HG03442 (cell line): ENCODE results near the gene RBFA.

Experiments
- ATAC-seq: cut with Tn5 transposase; IDR thresholded peaks from one replicate; pipeline ENCODE4 v1.9.1; 2021; ENCODE audit warnings: mild to moderate bottlenecking, moderate library complexity; ENCODE audit not compliant: unreplicated experiment

Gene RBFA

DNA sequence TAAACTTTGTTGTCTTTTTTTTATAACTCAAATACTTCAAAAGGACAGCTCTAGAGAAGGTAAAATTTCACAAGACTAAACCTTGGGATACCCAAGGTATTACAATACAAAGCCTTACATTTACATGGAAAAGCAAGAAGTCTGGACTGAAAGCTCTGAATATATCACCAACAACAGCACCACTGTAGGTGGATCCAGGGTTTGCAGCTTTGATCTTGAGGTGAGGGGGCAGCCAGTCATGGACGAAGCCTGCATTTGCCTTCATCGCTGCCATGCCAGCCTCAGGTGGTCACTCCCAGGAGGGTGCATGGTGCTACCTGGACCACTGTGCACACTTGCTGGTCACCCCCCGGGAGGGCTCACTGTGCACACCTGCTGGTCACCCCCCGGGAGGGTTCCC, 36.6 kb downstream of the RBFA start:
- ATAC-seq, result no peak

DNA sequence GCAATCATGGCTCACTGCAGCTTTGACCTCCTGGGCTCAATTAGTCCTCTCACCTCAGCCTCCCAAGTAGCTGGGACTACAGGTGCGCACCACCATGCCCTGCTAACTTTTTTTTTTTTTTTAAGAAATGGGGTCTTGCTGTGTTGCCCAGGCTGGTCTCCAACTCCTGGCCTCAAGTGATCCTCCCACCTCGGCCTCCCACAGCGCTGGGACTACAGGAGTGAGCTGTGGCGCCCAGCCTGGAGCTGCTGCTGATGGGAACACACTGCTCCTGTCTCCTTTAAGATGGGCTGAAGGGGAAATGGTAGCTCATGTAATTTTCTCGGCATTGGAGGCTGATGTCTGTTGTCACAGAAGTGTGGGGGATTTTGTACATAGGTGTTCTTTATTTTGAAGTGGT, 39.9 kb downstream of the RBFA start:
- ATAC-seq, result no peak

DNA sequence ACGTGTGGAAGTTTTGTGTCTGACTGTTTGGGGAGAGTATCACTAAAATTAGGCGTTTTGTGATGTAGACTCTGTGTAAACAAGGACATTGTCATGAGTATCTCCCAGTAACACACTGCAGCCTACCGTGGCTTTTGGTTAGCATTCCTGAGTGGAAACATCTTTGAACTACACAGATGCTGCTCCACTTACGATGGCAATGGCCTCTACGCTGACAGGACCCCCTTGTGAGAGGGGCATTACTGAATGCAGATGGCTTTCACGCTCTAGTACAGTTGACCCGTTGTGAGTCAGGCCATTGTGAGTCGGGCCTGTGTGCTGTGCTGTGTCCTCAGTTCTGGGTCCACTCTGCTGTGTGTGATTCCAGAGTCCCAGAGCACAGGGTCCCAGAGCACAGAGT, 40.5 kb downstream of the RBFA start:
- ATAC-seq, result no peak

DNA sequence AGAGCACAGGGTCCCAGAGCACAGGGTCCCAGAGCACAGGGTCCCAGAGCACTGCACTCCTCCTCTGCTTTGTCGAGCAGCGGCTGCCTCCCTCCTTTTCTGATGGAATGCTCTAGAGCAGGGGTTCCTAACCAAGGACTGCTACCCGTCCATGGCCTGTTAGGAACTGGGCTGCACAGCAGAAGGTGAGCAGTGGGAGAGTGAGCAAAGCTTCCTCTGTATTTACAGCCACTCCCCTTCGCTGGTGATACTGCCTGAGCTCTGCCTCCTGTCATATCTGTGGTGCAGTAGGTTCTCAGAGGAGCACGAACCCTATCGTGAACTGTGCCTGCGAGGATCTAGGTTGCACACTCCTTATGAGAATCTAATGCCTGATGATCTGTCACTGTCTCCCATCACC, 41.7 kb downstream of the RBFA start:
- ATAC-seq, result no peak

DNA sequence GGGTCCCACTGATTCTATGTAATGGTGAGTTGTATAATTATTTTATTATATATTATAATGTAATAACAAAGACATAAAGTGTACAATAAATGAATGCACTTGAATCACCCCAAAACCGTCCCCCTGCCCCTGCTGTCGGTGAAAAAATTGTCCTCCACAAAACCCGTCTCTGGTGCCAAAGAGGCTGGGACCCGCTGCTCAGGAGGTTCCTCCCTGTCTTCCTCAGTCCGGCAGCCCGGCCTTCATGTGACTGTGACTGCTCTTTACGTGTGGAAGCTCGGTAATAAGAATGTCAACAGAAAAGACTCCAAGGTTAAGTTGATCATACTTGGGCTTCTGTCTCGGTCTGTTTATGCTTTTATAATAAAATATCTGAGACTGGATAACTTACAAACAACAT, 42.1 kb downstream of the RBFA start:
- ATAC-seq, result no peak

DNA sequence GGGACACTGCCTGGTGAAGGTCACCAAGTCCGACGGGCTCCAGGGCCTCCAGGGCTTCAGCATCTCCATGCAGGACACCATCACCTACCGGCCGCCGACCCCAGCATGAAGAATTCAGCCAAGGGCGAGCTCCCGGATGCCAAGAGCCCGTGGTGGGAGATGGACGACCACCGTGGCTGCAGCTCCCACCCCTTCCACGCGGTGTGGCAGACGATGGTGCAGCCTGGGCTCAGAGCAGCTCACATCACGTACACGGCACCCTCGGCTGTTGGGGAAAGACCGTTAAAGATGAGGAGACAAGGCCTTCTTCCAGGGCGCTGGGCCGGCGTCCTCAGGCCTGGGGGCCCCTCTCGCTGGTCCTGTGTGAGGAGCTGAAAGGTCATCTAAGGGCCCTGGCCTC, 43.6 kb downstream of the RBFA start:
- ATAC-seq, result no peak
